Uterus (tissue), 2 donors: ENCODE measurements around the gene COL8A1.

Experiments
- POLR2A ChIP-seq, 2 donors: fragments of 450-650 bp; IDR thresholded peaks; one replicate each; pipeline ENCODE4 v1.6.1; 2016; ENCODE audit warnings: antibody characterized with exemption in 2 of 2, mild to moderate bottlenecking in 1 of 2, moderate library complexity in 1 of 2
- TF ChIP-seq, protein P1 (sequence below), 4 experiments: fragments of 200-600 bp in 2 of 4; fragments of 450-650 bp in 2 of 4; sonication (generic) in 2 of 4; IDR thresholded peaks; one replicate each; pipeline ENCODE4 v1.5.1; 2016 to 2019; ENCODE audit warnings: antibody characterized with exemption in 4 of 4, mild to moderate bottlenecking in 2 of 4, moderate library complexity in 1 of 4

DNA sequence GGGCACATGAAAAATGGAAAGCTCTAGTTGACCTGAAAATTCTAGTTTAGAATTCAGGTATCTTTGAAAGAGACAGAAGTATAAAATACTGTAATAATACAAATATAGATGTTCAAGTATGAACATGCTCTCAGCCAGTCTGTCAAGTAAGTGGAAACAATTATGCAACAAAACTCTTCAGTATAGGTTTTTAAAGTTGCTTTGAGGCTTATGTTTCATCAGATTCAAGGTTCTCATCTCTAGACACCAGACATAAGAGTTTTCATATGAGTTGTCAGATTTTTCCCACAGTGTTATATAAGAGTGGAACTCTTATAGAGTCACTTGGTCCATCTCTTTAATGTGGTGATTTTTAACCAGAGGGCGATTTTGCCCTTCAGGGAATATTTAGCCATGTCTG lies 201.2 kb downstream of the COL8A1 start:
- no peak for TF ChIP-seq POLR2A (IDR thresholded peaks at IDR 0.05)
- TF ChIP-seq, protein P1, sequence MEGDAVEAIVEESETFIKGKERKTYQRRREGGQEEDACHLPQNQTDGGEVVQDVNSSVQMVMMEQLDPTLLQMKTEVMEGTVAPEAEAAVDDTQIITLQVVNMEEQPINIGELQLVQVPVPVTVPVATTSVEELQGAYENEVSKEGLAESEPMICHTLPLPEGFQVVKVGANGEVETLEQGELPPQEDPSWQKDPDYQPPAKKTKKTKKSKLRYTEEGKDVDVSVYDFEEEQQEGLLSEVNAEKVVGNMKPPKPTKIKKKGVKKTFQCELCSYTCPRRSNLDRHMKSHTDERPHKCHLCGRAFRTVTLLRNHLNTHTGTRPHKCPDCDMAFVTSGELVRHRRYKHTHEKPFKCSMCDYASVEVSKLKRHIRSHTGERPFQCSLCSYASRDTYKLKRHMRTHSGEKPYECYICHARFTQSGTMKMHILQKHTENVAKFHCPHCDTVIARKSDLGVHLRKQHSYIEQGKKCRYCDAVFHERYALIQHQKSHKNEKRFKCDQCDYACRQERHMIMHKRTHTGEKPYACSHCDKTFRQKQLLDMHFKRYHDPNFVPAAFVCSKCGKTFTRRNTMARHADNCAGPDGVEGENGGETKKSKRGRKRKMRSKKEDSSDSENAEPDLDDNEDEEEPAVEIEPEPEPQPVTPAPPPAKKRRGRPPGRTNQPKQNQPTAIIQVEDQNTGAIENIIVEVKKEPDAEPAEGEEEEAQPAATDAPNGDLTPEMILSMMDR (IDR thresholded peaks at IDR 0.05), result no peak
